Measurements from ENCODE around the gene CEP164. TPM values are rescaled to one million over a fixed set of nuclear protein-coding genes. Genes with fewer than 3 reads are reported as not detected.

Gene CEP164
- total and polyA plus RNA-seq, 2 of the 4 experiments (the other 2 are of a cell fraction): 23.3 to 26.9 TPM

- Histone ChIP-seq H4K5ac (ENCODE audit: low read depth, low read length) (no peak overlapping the region), H3K79me1 (ENCODE audit: low read depth in 1 of 2, low read length in 2 of 2) (peaks cover 1% of the 10 kb centered on the region in 2 experiments), H4K8ac (ENCODE audit: low read depth in 2 of 2, low read length in 2 of 2) (no peak overlapping the region), H3K4me3 (ENCODE audit: insufficient read depth, low read depth, low read length) (no peak overlapping the region), H3K9ac (ENCODE audit: low read depth, low read length) (no peak overlapping the region), H2BK20ac (ENCODE audit: low read depth, low read length) (no peak overlapping the region), H3K36me3 (ENCODE audit: control insufficient read depth, insufficient read depth, low read length) (peaks cover 48% of the 10 kb centered on the region), H3K18ac (ENCODE audit: low read depth, low read length) (no peak overlapping the region), H3K9me1 (ENCODE audit: insufficient read depth, low read length) (peaks cover 11% of the 10 kb centered on the region), H4K91ac (ENCODE audit: insufficient read depth, low read depth, low read length) (no peak overlapping the region), H3K4me1 (ENCODE audit: control insufficient read depth, insufficient read depth, low read length) (no peaks in the 10 kb centered on the region), H2BK120ac (ENCODE audit: low read depth, low read length) (no peak overlapping the region), H3K14ac (replicated peaks; ENCODE audit: low read depth, low read length) (no peak overlapping the region), H3K4me2 (ENCODE audit: low read depth, low read length) (no peak overlapping the region), H3K4ac (ENCODE audit: low read depth, low read length) (no peak overlapping the region), H2AK5ac (ENCODE audit: low read depth, low read length) (no peak overlapping the region), H2AFZ (replicated peaks; ENCODE audit: low read length, poor library complexity) (no peak overlapping the region), H3K23ac (ENCODE audit: low read depth, low read length) (no peak overlapping the region), H3K27ac (ENCODE audit: insufficient read depth, low read length) (no peak overlapping the region), H3K56ac (ENCODE audit: extremely low read depth, insufficient read depth, low read length) (no peak overlapping the region), H4K20me1 (ENCODE audit: insufficient read depth, low read length) (no peaks in the 10 kb centered on the region), H3K27me3 (ENCODE audit: control insufficient read depth, insufficient read depth, low read length) (no peaks in the 10 kb centered on the region), H3K9me3 (ENCODE audit: control insufficient read depth, insufficient read depth, low read length) (no peaks in the 10 kb centered on the region), H2AK9ac (replicated peaks; ENCODE audit: low read depth, low read length, poor library complexity) (no peak overlapping the region), H2BK15ac (ENCODE audit: low read depth, low read length) (no peak overlapping the region), H2BK5ac (ENCODE audit: low read depth, low read length, poor library complexity, severe bottlenecking) (no peak overlapping the region)
- no TSS peak for BruUV-seq (replicated peaks)
- ChIA-PET CTCF (no interaction called here), POLR2A (ENCODE audit: unreplicated experiment) (no interaction called here)
- dilution Hi-C loops (cut with HindIII; ENCODE audit: low sequenced_read_pairs, unreplicated experiment) (no loop called here), intact Hi-C loops (cut with micrococcal nuclease) (no loop called here), in situ Hi-C loops (cut with MboI; ENCODE audit: low sequenced_read_pairs) (no loop called here)
- WGBS, 2 experiments (ENCODE audit: extremely low coverage in 2 of 2, insufficient read length in 1 of 2): 71% methylated on average over 1 of the region's 3 CpGs; no CpG with 5 or more reads in 1 of the 2 experiments
- TF ChIP-seq POLR2A (IDR thresholded peaks at IDR 0.05; ENCODE audit: low read depth, low read length): no peak
- TF ChIP-seq, protein P1, sequence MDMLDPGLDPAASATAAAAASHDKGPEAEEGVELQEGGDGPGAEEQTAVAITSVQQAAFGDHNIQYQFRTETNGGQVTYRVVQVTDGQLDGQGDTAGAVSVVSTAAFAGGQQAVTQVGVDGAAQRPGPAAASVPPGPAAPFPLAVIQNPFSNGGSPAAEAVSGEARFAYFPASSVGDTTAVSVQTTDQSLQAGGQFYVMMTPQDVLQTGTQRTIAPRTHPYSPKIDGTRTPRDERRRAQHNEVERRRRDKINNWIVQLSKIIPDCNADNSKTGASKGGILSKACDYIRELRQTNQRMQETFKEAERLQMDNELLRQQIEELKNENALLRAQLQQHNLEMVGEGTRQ (IDR thresholded peaks at IDR 0.05; ENCODE audit: low read depth, low read length): no peak
- TF ChIP-seq RAD21 (IDR thresholded peaks at IDR 0.05; ENCODE audit: low read length): no peak
- TF ChIP-seq RFX5 (IDR thresholded peaks at IDR 0.05; ENCODE audit: low read depth, low read length): no peak
- TF ChIP-seq SMC3 (IDR thresholded peaks at IDR 0.05; ENCODE audit: low read depth, low read length): no peak
- no peak for TF ChIP-seq FOS (IDR thresholded peaks at IDR 0.05; ENCODE audit: low read depth, low read length)
- no peak for TF ChIP-seq ELK1 (IDR thresholded peaks at IDR 0.05; ENCODE audit: borderline replicate concordance, low read depth, low read length)
- TF ChIP-seq NFE2L2 (IDR thresholded peaks at IDR 0.05; ENCODE audit: low read depth, low read length): no peak
- no peak for TF ChIP-seq CTCF (conservative IDR thresholded peaks at IDR 0.05; ENCODE audit: low read depth, low read length)
- DNase-seq (no peak), ATAC-seq (ENCODE audit: low read depth) (no peak; the same call in 1 of the 2 replicates)
Observed at GRCh38 chr11:117287668-117288067, 40.0 kb upstream of the CEP164 start.

Data from IMR-90 (cell line).